ENCODE data around the gene HECTD2.

HECTD2 gene

DNA sequence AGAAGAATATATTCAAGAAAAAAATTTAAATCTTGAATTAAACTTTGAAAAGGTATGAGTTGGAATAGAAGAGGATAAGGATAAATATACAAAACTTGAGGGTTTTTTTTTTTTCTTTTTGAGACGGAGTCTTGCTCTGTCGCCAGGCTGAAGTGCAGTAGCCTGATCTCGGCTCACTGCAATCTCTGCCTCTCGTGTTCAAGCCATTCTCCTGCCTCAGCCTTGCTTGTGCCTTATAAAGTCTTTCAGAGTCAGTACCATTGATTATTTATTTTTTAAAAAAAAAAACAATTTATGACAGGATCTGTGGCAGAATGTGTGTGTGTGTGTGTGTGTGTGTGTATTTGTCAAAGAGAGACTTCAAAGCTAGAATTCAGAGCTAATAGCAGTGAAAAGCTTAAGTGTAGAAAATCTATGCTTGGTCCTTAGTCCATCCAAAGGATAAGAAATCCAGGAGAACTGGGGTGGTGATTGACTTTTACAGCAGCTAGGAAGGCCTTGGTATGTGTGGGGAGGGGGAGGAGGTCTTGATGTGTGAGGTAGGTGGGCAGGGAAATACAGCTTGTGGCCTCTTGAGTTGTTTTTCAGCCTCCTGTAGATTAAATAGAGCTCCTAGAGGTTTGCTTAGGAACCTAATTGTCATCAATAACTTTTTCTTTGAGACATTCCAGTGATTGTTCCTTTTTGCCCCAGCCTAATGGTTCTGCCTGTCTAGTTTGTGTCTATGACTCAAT, 2.4 kb downstream of the HECTD2 start:
- Histone ChIP-seq H3K4me1 (ENCODE audit: control insufficient read depth, insufficient read depth, low read length) (peaks cover 3% of the 10 kb centered on the region), H3K27ac (ENCODE audit: low read length) (no peak overlapping the region), H3K36me3 (ENCODE audit: control insufficient read depth in 2 of 2, insufficient read depth in 2 of 2, low read length in 2 of 2) (no peaks in the 10 kb centered on the region), H3K27me3 (ENCODE audit: control insufficient read depth in 1 of 2, insufficient read depth in 2 of 2, low read length in 2 of 2) (no peaks in the 10 kb centered on the region), H3K4me3 (ENCODE audit: low read length in 2 of 2) (no peak overlapping the region), H3K9me3 (ENCODE audit: control insufficient read depth in 2 of 2, low read length in 2 of 2) (no peaks in the 10 kb centered on the region), H3K9ac (ENCODE audit: low read length in 2 of 2) (no peak overlapping the region)

GRCh38 chr10:91415816-91416215, 5.7 kb downstream of the HECTD2 start:
- Histone ChIP-seq H3K9ac (ENCODE audit: low read length in 2 of 2) (no peak overlapping the region), H3K27me3 (ENCODE audit: control insufficient read depth in 1 of 2, insufficient read depth in 2 of 2, low read length in 2 of 2) (no peaks in the 10 kb centered on the region), H3K36me3 (ENCODE audit: control insufficient read depth in 2 of 2, insufficient read depth in 2 of 2, low read length in 2 of 2) (no peaks in the 10 kb centered on the region), H3K27ac (ENCODE audit: low read length) (no peak overlapping the region), H3K4me1 (ENCODE audit: control insufficient read depth, insufficient read depth, low read length) (peaks cover 3% of the 10 kb centered on the region), H3K4me3 (ENCODE audit: low read length in 2 of 2) (no peak overlapping the region), H3K9me3 (ENCODE audit: control insufficient read depth in 2 of 2, low read length in 2 of 2) (no peaks in the 10 kb centered on the region)

DNA sequence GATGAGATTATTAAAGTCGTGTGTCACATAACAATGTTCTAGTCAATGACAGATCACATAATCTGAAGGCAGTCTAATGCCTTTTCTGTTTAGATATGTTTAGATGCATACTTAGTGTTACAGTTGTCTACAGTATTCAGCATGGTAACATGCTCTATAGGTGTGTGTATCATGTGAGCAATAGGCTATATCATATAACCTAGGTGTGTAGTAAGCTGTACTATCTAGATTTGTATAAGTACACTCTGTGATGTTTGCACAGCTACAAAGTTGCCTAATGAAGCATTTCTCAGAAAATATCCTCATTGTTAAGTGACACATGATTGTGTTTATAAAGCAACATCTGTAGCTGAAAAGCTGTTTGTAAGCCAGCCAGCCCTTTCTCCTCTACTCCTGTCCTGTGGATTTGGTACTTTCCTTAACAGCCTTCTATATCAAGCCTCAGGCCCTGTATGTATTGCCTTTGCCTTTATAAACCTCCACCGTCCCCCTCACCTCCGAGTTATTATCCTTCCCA, 6.3 kb downstream of the HECTD2 start:
- Histone ChIP-seq H3K27ac (ENCODE audit: low read length) (no peak overlapping the region), H3K9ac (ENCODE audit: low read length in 2 of 2) (no peak overlapping the region), H3K36me3 (ENCODE audit: control insufficient read depth in 2 of 2, insufficient read depth in 2 of 2, low read length in 2 of 2) (no peaks in the 10 kb centered on the region), H3K4me3 (ENCODE audit: low read length in 2 of 2) (no peak overlapping the region), H3K4me1 (ENCODE audit: control insufficient read depth, insufficient read depth, low read length) (peaks cover 3% of the 10 kb centered on the region), H3K9me3 (ENCODE audit: control insufficient read depth in 2 of 2, low read length in 2 of 2) (no peaks in the 10 kb centered on the region), H3K27me3 (ENCODE audit: control insufficient read depth in 1 of 2, insufficient read depth in 2 of 2, low read length in 2 of 2) (no peaks in the 10 kb centered on the region)

DNA sequence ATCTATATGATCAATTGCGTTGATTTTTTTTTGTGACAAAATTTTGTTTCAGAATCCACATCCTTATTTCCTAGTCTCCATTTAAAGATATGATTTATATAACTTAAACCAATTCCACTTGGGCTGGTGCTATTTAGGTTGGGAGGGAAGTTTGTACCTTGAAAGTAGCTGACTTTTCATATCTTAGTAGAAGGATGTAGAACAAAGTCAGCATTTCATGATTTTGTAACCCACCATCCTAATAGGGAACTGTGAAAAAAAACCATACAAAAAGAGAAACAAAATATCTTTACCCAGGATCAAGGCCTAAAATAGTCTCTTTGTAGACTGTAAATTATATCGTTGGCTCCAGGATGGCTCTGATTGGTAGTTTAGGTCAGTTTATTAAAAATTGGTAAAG, 8.3 kb downstream of the HECTD2 start:
- no peak overlapping the region for H3K9ac ChIP-seq (ENCODE audit: low read length in 2 of 2)

GRCh38 chr10:91420868-91421267, 10.7 kb downstream of the HECTD2 start:
- Histone ChIP-seq H3K9ac (ENCODE audit: low read length in 2 of 2) (no peak overlapping the region), H3K4me3 (ENCODE audit: low read length in 2 of 2) (no peak overlapping the region), H3K27ac (ENCODE audit: low read length) (no peak overlapping the region), H3K36me3 (ENCODE audit: control insufficient read depth in 2 of 2, insufficient read depth in 2 of 2, low read length in 2 of 2) (no peaks in the 10 kb centered on the region), H3K4me1 (ENCODE audit: control insufficient read depth, insufficient read depth, low read length) (no peaks in the 10 kb centered on the region), H3K27me3 (ENCODE audit: control insufficient read depth in 1 of 2, insufficient read depth in 2 of 2, low read length in 2 of 2) (no peaks in the 10 kb centered on the region), H3K9me3 (ENCODE audit: control insufficient read depth in 2 of 2, low read length in 2 of 2) (no peaks in the 10 kb centered on the region)

More for the DNA sequence above, 8.3 kb downstream of the HECTD2 start:
- no peak overlapping the region for H3K27ac ChIP-seq (ENCODE audit: low read length)
- H3K27me3 ChIP-seq (ENCODE audit: control insufficient read depth in 1 of 2, insufficient read depth in 2 of 2, low read length in 2 of 2) = no peaks in the 10 kb centered on the region
- H3K4me1 ChIP-seq (ENCODE audit: control insufficient read depth, insufficient read depth, low read length) = no peaks in the 10 kb centered on the region
- H3K9me3 ChIP-seq (ENCODE audit: control insufficient read depth in 2 of 2, low read length in 2 of 2) = no peaks in the 10 kb centered on the region
- no peak overlapping the region for H3K4me3 ChIP-seq (ENCODE audit: low read length in 2 of 2)
- no peaks in the 10 kb centered on the region for H3K36me3 ChIP-seq (ENCODE audit: control insufficient read depth in 2 of 2, insufficient read depth in 2 of 2, low read length in 2 of 2)

DNA sequence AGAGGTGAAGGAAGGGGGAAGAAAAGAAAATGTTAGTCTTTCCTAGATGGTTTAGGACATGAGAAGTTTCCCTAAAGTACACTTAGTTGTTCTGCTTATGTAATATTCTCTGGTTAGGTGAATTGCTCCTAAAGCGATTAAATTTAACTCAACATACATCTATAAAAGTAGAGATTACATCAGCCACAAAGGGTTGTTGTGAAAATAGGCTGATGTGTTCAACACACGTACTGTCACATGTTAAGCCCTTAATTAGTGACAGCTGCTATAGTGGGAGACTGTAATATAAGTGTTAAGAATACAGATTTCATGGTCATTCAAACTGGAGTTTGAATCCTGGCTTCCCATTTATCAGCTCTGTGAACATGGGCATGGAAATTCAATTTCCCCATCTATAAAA, 12.8 kb downstream of the HECTD2 start:
- Histone ChIP-seq H3K4me1 (ENCODE audit: control insufficient read depth, insufficient read depth, low read length) (no peaks in the 10 kb centered on the region), H3K9ac (ENCODE audit: low read length in 2 of 2) (no peak overlapping the region), H3K9me3 (ENCODE audit: control insufficient read depth in 2 of 2, low read length in 2 of 2) (no peaks in the 10 kb centered on the region), H3K27me3 (ENCODE audit: control insufficient read depth in 1 of 2, insufficient read depth in 2 of 2, low read length in 2 of 2) (no peaks in the 10 kb centered on the region), H3K27ac (ENCODE audit: low read length) (no peak overlapping the region), H3K36me3 (ENCODE audit: control insufficient read depth in 2 of 2, insufficient read depth in 2 of 2, low read length in 2 of 2) (no peaks in the 10 kb centered on the region), H3K4me3 (ENCODE audit: low read length in 2 of 2) (no peak overlapping the region)

- Histone ChIP-seq H3K27me3 (ENCODE audit: control insufficient read depth in 1 of 2, insufficient read depth in 2 of 2, low read length in 2 of 2) (no peaks in the 10 kb centered on the region), H3K4me3 (ENCODE audit: low read length in 2 of 2) (no peak overlapping the region), H3K27ac (ENCODE audit: low read length) (no peak overlapping the region), H3K4me1 (ENCODE audit: control insufficient read depth, insufficient read depth, low read length) (no peaks in the 10 kb centered on the region), H3K9me3 (ENCODE audit: control insufficient read depth in 2 of 2, low read length in 2 of 2) (no peaks in the 10 kb centered on the region), H3K36me3 (ENCODE audit: control insufficient read depth in 2 of 2, insufficient read depth in 2 of 2, low read length in 2 of 2) (no peaks in the 10 kb centered on the region), H3K9ac (ENCODE audit: low read length in 2 of 2) (no peak overlapping the region)
These were observed 13.9 kb downstream of the HECTD2 start for GRCh38 chr10:91424016-91424415.

DNA sequence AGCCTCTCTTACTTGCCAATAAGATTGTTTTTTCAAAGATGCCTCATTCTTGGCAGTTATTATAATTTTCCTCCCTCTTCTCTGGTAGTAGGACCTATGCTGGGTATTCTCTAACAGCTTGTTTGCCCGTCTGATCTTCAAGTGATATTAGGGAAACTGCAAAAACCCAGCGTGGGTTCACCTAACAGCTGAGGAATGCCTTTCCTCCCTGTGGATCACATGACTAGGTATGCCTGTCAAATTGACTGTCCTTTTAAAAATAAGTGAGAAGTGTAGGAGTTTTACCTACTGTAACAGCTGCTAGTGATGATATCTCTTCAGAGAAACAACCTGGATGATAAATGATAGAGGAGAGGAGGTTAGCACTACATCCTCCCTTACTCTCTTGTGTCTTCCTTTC, 22.0 kb downstream of the HECTD2 start:
- H3K9ac ChIP-seq (ENCODE audit: low read length in 2 of 2) = no peak overlapping the region
- H3K4me1 ChIP-seq (ENCODE audit: control insufficient read depth, insufficient read depth, low read length) = no peaks in the 10 kb centered on the region
- no peak overlapping the region for H3K4me3 ChIP-seq (ENCODE audit: low read length in 2 of 2)
- H3K27me3 ChIP-seq (ENCODE audit: control insufficient read depth in 1 of 2, insufficient read depth in 2 of 2, low read length in 2 of 2) = no peaks in the 10 kb centered on the region
- H3K9me3 ChIP-seq (ENCODE audit: control insufficient read depth in 2 of 2, low read length in 2 of 2) = no peaks in the 10 kb centered on the region
- peaks cover 4 to 7% of the 10 kb centered on the region in 2 donors for H3K36me3 ChIP-seq (ENCODE audit: control insufficient read depth in 2 of 2, insufficient read depth in 2 of 2, low read length in 2 of 2)
- no peak overlapping the region for H3K27ac ChIP-seq (ENCODE audit: low read length)

DNA sequence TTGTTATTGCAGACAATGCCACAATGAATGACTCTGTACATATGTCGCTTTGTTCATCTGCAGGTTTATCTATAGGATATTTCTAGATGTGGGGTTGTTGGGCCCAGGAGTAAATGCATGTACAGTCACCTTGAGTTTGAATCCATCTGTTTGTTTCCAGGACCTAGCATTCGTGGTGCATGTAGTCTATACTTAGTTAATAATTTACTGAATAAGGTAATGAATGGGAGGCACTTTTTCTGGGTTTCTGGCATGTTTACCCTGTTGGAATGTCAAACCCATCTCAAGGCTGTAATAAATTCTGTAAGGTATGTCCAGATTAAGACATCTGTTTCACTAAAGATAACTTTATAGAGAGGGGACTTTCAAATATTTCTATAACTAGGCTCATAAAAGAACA, 23.5 kb downstream of the HECTD2 start:
- Histone ChIP-seq H3K36me3 (ENCODE audit: control insufficient read depth in 2 of 2, insufficient read depth in 2 of 2, low read length in 2 of 2) (peaks cover 4 to 9% of the 10 kb centered on the region in 2 donors), H3K9ac (ENCODE audit: low read length in 2 of 2) (no peak overlapping the region), H3K4me1 (ENCODE audit: control insufficient read depth, insufficient read depth, low read length) (no peaks in the 10 kb centered on the region), H3K9me3 (ENCODE audit: control insufficient read depth in 2 of 2, low read length in 2 of 2) (no peaks in the 10 kb centered on the region), H3K4me3 (ENCODE audit: low read length in 2 of 2) (no peak overlapping the region), H3K27me3 (ENCODE audit: control insufficient read depth in 1 of 2, insufficient read depth in 2 of 2, low read length in 2 of 2) (no peaks in the 10 kb centered on the region), H3K27ac (ENCODE audit: low read length) (no peak overlapping the region)

DNA sequence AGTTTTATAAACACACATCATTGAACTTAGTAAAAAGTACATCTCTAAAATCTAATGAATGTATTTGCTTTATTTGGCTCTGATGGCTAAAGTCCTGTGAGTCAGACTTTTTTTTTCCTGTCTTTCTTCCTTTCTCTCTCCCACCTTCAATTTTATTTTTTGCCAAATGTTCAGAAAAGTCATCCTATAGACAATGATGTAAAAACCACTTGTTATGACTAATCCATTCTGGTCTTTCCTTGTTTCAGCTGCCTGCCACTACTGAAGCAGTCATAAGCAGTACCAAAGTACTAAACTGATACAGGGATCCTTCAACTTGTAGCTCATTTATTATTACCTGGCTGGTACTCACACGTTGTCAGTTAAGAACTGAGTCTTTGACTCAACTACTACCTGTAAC, 23.9 kb downstream of the HECTD2 start:
- Histone ChIP-seq H3K27ac (ENCODE audit: low read length) (no peak overlapping the region), H3K4me1 (ENCODE audit: control insufficient read depth, insufficient read depth, low read length) (no peaks in the 10 kb centered on the region), H3K27me3 (ENCODE audit: control insufficient read depth in 1 of 2, insufficient read depth in 2 of 2, low read length in 2 of 2) (no peaks in the 10 kb centered on the region), H3K36me3 (ENCODE audit: control insufficient read depth in 2 of 2, insufficient read depth in 2 of 2, low read length in 2 of 2) (peaks cover 4 to 9% of the 10 kb centered on the region in 2 donors), H3K9ac (ENCODE audit: low read length in 2 of 2) (no peak overlapping the region), H3K4me3 (ENCODE audit: low read length in 2 of 2) (no peak overlapping the region), H3K9me3 (ENCODE audit: control insufficient read depth in 2 of 2, low read length in 2 of 2) (no peaks in the 10 kb centered on the region)

- Histone ChIP-seq H3K9ac (ENCODE audit: low read length in 2 of 2) (no peak overlapping the region), H3K4me3 (ENCODE audit: low read length in 2 of 2) (no peak overlapping the region), H3K27me3 (ENCODE audit: control insufficient read depth in 1 of 2, insufficient read depth in 2 of 2, low read length in 2 of 2) (no peaks in the 10 kb centered on the region), H3K27ac (ENCODE audit: low read length) (no peak overlapping the region), H3K9me3 (ENCODE audit: control insufficient read depth in 2 of 2, low read length in 2 of 2) (no peaks in the 10 kb centered on the region), H3K36me3 (ENCODE audit: control insufficient read depth in 2 of 2, insufficient read depth in 2 of 2, low read length in 2 of 2) (peaks cover 4 to 9% of the 10 kb centered on the region in 2 donors), H3K4me1 (ENCODE audit: control insufficient read depth, insufficient read depth, low read length) (no peaks in the 10 kb centered on the region)
These were observed 25.1 kb downstream of the HECTD2 start for GRCh38 chr10:91435241-91435640.
